Esophagus squamous epithelium (tissue), 4 donors: ENCODE data around the gene LDLRAD3.

Source experiments
- CTCF ChIP-seq, 6 experiments: fragments of 450-650 bp in 4 of 6; fragments of 200-600 bp in 2 of 6; sonication (generic) in 2 of 6; IDR thresholded peaks; one replicate each; pipeline ENCODE4 v1.5.1; 2016 to 2019; ENCODE audit warnings: antibody characterized with exemption in 6 of 6, mild to moderate bottlenecking in 4 of 6, moderate library complexity in 4 of 6
- POLR2A ChIP-seq, 4 donors: fragments of 450-650 bp; IDR thresholded peaks; one replicate each; pipeline ENCODE4 v1.6.1; 2017; ENCODE audit warnings: antibody characterized with exemption in 4 of 4, mild to moderate bottlenecking in 4 of 4, moderate library complexity in 3 of 4

DNA sequence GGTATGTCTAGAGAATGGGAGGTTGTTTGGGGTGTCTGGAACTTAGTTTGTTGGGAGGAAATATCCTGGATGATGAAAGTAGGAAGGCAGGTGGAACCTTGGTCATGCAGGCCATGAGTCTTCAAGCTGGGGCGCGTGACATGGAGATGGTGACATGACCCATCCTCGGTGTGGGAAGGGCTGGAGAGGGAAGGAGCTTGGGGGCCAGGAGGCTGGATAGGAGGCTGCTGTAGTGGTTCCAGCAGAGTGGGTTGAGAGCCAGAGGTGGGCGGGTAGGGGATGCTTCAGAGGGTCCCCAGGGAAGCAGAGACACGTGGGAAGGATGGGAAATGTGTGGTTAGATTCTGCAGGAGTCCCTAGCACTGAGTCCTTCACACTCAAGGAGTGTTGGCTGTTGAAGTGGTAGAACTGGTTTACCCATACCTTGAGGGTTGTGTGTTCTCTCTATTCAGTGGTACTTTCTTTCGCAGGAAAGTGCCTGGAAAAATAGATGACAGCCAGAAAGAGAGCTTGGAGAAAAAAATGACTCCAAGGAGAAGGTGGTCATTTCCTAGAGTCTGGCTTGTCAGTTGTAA, 56.8 kb downstream of the LDLRAD3 start:
- TF ChIP-seq CTCF (IDR thresholded peaks at IDR 0.05) (no peak), POLR2A (IDR thresholded peaks at IDR 0.05) (no peak)
